ENCODE results near the gene SGSM2. TPM values are rescaled to one million over a fixed set of nuclear protein-coding genes. Genes with fewer than 3 reads are reported as not detected.
A peak's percentile ranks its signal among the peaks of the same experiment; 100 is the strongest.

SGSM2 gene
- total RNA-seq, 1 experiment from 2014 or later: 49.0 TPM

GRCh38 chr17:2402544-2402943 is 65.2 kb downstream of the SGSM2 start:
- CTCF ChIA-PET: interaction anchor here (1.5 kb wide), 1 partner anchor 20 kb away, joined by 7 read pairs; no protein-coding TSS in a partner anchor
- DNase-seq (ENCODE audit: low read depth, low spot score): no peak
- Histone ChIP-seq H3K36me3 (ENCODE audit: control insufficient read depth, insufficient read depth, low read length) (no peaks in the 10 kb centered on the region), H3K27ac (ENCODE audit: low read length) (peak overlapping the region; percentile 46), H3K9me3 (ENCODE audit: control insufficient read depth, insufficient read depth, low read depth, low read length) (no peaks in the 10 kb centered on the region), H3K4me1 (ENCODE audit: control insufficient read depth, insufficient read depth, low read length) (peaks cover 10% of the 10 kb centered on the region), H3K4me3 (ENCODE audit: low read depth in 2 of 2, low read length in 2 of 2) (peak overlapping the region; percentile 62 to 89), H3K27me3 (ENCODE audit: control insufficient read depth, insufficient read depth, low read length) (no peaks in the 10 kb centered on the region)
- ATAC-seq: no peak
- no TSS peak for BruUV-seq (replicated peaks)
- POLR2A ChIA-PET: no interaction called here
- in situ Hi-C loops (cut with HindIII; ENCODE audit: low pct_unique_long_range_greater_than_20kb, low sequenced_read_pairs) (no loop called here), intact Hi-C loops (cut with micrococcal nuclease; ENCODE audit: unreplicated experiment) (no loop called here)
- TF ChIP-seq CTCF (IDR thresholded peaks at IDR 0.05) (no peak), POLR2AphosphoS5 (IDR thresholded peaks at IDR 0.05; ENCODE audit: low read depth, low read length) (no peak), SIN3A (IDR thresholded peaks at IDR 0.05; ENCODE audit: borderline replicate concordance, insufficient read depth, low read depth, low read length) (no peak)

GRCh38 chr17:2403044-2403443 is 65.7 kb downstream of the SGSM2 start:
- Histone ChIP-seq H3K4me1 (ENCODE audit: control insufficient read depth, insufficient read depth, low read length) (peaks cover 5% of the 10 kb centered on the region), H3K27me3 (ENCODE audit: control insufficient read depth, insufficient read depth, low read length) (no peaks in the 10 kb centered on the region), H3K36me3 (ENCODE audit: control insufficient read depth, insufficient read depth, low read length) (no peaks in the 10 kb centered on the region), H3K27ac (ENCODE audit: low read length) (no peak overlapping the region), H3K9me3 (ENCODE audit: control insufficient read depth, insufficient read depth, low read depth, low read length) (no peaks in the 10 kb centered on the region), H3K4me3 (ENCODE audit: low read depth in 2 of 2, low read length in 2 of 2) (no peak overlapping the region)
- ChIA-PET CTCF (interaction anchor here (1.9 kb wide), 1 partner anchor 21 kb away, joined by 15 read pairs; no protein-coding TSS in a partner anchor), POLR2A (no interaction called here)
- DNase-seq (ENCODE audit: low read depth, low spot score) (no peak), ATAC-seq (no peak)
- BruUV-seq (replicated peaks): no TSS peak
- TF ChIP-seq POLR2AphosphoS5 (IDR thresholded peaks at IDR 0.05; ENCODE audit: low read depth, low read length): no peak
- TF ChIP-seq TCF7L2 (IDR thresholded peaks at IDR 0.05; ENCODE audit: low read depth, low read length): no peak
- TF ChIP-seq CTCF (IDR thresholded peaks at IDR 0.05): no peak
- no peak for TF ChIP-seq SIN3A (IDR thresholded peaks at IDR 0.05; ENCODE audit: borderline replicate concordance, insufficient read depth, low read depth, low read length)
- TF ChIP-seq REST (IDR thresholded peaks at IDR 0.05; ENCODE audit: insufficient read depth in 1 of 2, low read depth in 2 of 2, low read length in 1 of 2): no peak
- intact Hi-C loops (cut with micrococcal nuclease; ENCODE audit: unreplicated experiment) (no loop called here), in situ Hi-C loops (cut with HindIII; ENCODE audit: low pct_unique_long_range_greater_than_20kb, low sequenced_read_pairs) (no loop called here)
